Activated naive CD8-positive, alpha-beta T cell treated with anti-CD3 and anti-CD28 coated beads, Interleukin-2, amount 10 ng/mL, durations not matched to agents 7 days and 5 days (primary cell): ENCODE data around the gene RPS6KL1. TPM values are rescaled to one million over a fixed set of nuclear protein-coding genes. Genes with fewer than 3 reads are reported as not detected.

Experiments used
- ATAC-seq: fragments of 150-1000 bp; cut with Tn5 transposase; one replicate; pipeline ENCODE4 v1.10.0; 2021; ENCODE audit warnings: low read depth, moderate library complexity
- POLR2A ChIA-PET: fragments of 350-600 bp; sonication (Branson Sonifier 250); formaldehyde crosslinking; loops from one replicate; lab custom pipeline; 2021; ENCODE audit warnings: antibody characterized with exemption; lab: Charles Lee
- DNase-seq: peaks from one replicate; pipeline ENCODE4 v3.0.0; 2021
- H3K27ac Mint-ChIP-seq: one replicate; pipeline ENCODE4 v1.8.0; 2022; ENCODE audit warnings: mild to moderate bottlenecking, mixed read lengths
- H3K27me3 Mint-ChIP-seq: one replicate; pipeline ENCODE4 v1.8.0; 2022; ENCODE audit warnings: mild to moderate bottlenecking, moderate library complexity, mixed read lengths
- H3K36me3 Mint-ChIP-seq: one replicate; pipeline ENCODE4 v1.8.0; 2021; ENCODE audit warnings: mild to moderate bottlenecking, mixed read lengths
- H3K4me1 Mint-ChIP-seq: one replicate; pipeline ENCODE4 v1.8.0; 2021; ENCODE audit warnings: mixed read lengths
- H3K4me3 Mint-ChIP-seq: one replicate; pipeline ENCODE4 v1.8.0; 2022; ENCODE audit warnings: mild to moderate bottlenecking, moderate library complexity, mixed read lengths
- H3K9me3 Mint-ChIP-seq: one replicate; pipeline ENCODE4 v1.8.0; 2021; ENCODE audit warnings: mixed read lengths
- total RNA-seq, 2 experiments: library from RNA; stranded (reverse); gene quantifications; one replicate each; pipeline ENCODE4 v1.2.3, GENCODE V29; 2021

RPS6KL1 gene
- total RNA-seq, 2 experiments from 2014 or later = 2.6 to 3.9 TPM

GRCh38 chr14:74921053-74921620 is 1.9 kb downstream of the RPS6KL1 start:
- POLR2A ChIA-PET = interaction anchor here (0.6 kb wide), 1 partner anchor 54 kb away, joined by 3 read pairs; no protein-coding TSS in a partner anchor
- no peaks in the 10 kb centered on the region for H3K9me3 Mint-ChIP-seq
- no peaks in the 10 kb centered on the region for H3K36me3 Mint-ChIP-seq
- H3K27me3 Mint-ChIP-seq = peaks cover 5% of the 10 kb centered on the region
- H3K4me1 Mint-ChIP-seq = peaks cover 2% of the 10 kb centered on the region
- H3K4me3 Mint-ChIP-seq = no peak overlapping the region
- no peak overlapping the region for H3K27ac Mint-ChIP-seq
- DNase-seq (no peak), ATAC-seq (no peak)

GRCh38 chr14:74920281-74920680 is 2.8 kb downstream of the RPS6KL1 start:
- peaks cover 3% of the 10 kb centered on the region for H3K27me3 Mint-ChIP-seq
- ATAC-seq (no peak), DNase-seq (no peak)

GRCh38 chr14:74919421-74920165 is 3.5 kb downstream of the RPS6KL1 start:
- Mint-ChIP-seq H3K36me3 (no peaks in the 10 kb centered on the region), H3K27ac (no peak overlapping the region), H3K4me3 (no peak overlapping the region), H3K27me3 (peaks cover 3% of the 10 kb centered on the region), H3K9me3 (no peaks in the 10 kb centered on the region), H3K4me1 (peaks cover 2% of the 10 kb centered on the region)
- POLR2A ChIA-PET = no interaction called here
- no peak for DNase-seq
- no peak for ATAC-seq

More at GRCh38 chr14:74920281-74920680, 2.8 kb downstream of the RPS6KL1 start:
- no peak overlapping the region for H3K27ac Mint-ChIP-seq
- H3K36me3 Mint-ChIP-seq = no peaks in the 10 kb centered on the region
- H3K9me3 Mint-ChIP-seq = no peaks in the 10 kb centered on the region
- no peak overlapping the region for H3K4me3 Mint-ChIP-seq
- peaks cover 2% of the 10 kb centered on the region for H3K4me1 Mint-ChIP-seq
- POLR2A ChIA-PET = no interaction called here

- Mint-ChIP-seq H3K27me3 (no peaks in the 10 kb centered on the region), H3K27ac (no peak overlapping the region), H3K4me3 (no peak overlapping the region), H3K36me3 (no peaks in the 10 kb centered on the region), H3K4me1 (peaks cover 1% of the 10 kb centered on the region), H3K9me3 (no peaks in the 10 kb centered on the region)
- POLR2A ChIA-PET = no interaction called here
- ATAC-seq (no peak), DNase-seq (no peak)
Measured at GRCh38 chr14:74918380-74918779, 4.7 kb downstream of the RPS6KL1 start.

GRCh38 chr14:74917646-74918081 is 5.4 kb downstream of the RPS6KL1 start:
- Mint-ChIP-seq H3K4me3 (no peak overlapping the region), H3K27me3 (no peaks in the 10 kb centered on the region), H3K9me3 (no peaks in the 10 kb centered on the region), H3K27ac (no peak overlapping the region), H3K4me1 (no peaks in the 10 kb centered on the region), H3K36me3 (no peaks in the 10 kb centered on the region)
- ATAC-seq (no peak), DNase-seq (no peak)
- POLR2A ChIA-PET = interaction anchor here (1.4 kb wide), 1 partner anchor 49 kb away, joined by 4 read pairs; no protein-coding TSS in a partner anchor

- Mint-ChIP-seq H3K4me3 (no peak overlapping the region), H3K4me1 (peaks cover 1% of the 10 kb centered on the region), H3K9me3 (no peaks in the 10 kb centered on the region), H3K27me3 (no peaks in the 10 kb centered on the region), H3K27ac (no peak overlapping the region), H3K36me3 (no peaks in the 10 kb centered on the region)
- POLR2A ChIA-PET = interaction anchor here (1.4 kb wide), 1 partner anchor 49 kb away, joined by 4 read pairs; no protein-coding TSS in a partner anchor
- ATAC-seq = no peak
- no peak for DNase-seq
Measured at GRCh38 chr14:74917178-74917543, 5.9 kb downstream of the RPS6KL1 start.

GRCh38 chr14:74915826-74916225 is 7.2 kb downstream of the RPS6KL1 start:
- no peak for DNase-seq
- Mint-ChIP-seq H3K27me3 (no peaks in the 10 kb centered on the region), H3K27ac (no peak overlapping the region), H3K36me3 (no peaks in the 10 kb centered on the region), H3K4me1 (peaks cover 3% of the 10 kb centered on the region), H3K4me3 (no peak overlapping the region), H3K9me3 (no peaks in the 10 kb centered on the region)
- ATAC-seq = no peak
- POLR2A ChIA-PET = no interaction called here

- no peak overlapping the region for H3K4me3 Mint-ChIP-seq
- H3K27ac Mint-ChIP-seq = no peak overlapping the region
- DNase-seq (no peak), ATAC-seq (no peak)
- H3K4me1 Mint-ChIP-seq = peaks cover 3% of the 10 kb centered on the region
- no peaks in the 10 kb centered on the region for H3K36me3 Mint-ChIP-seq
- POLR2A ChIA-PET = no interaction called here
- no peaks in the 10 kb centered on the region for H3K27me3 Mint-ChIP-seq
- H3K9me3 Mint-ChIP-seq = no peaks in the 10 kb centered on the region
Measured at GRCh38 chr14:74915426-74915825, 7.6 kb downstream of the RPS6KL1 start.

- Mint-ChIP-seq H3K9me3 (no peaks in the 10 kb centered on the region), H3K36me3 (no peaks in the 10 kb centered on the region), H3K4me3 (no peak overlapping the region), H3K27me3 (no peaks in the 10 kb centered on the region), H3K4me1 (peaks cover 3% of the 10 kb centered on the region), H3K27ac (no peak overlapping the region)
- no peak for ATAC-seq
- no peak for DNase-seq
- POLR2A ChIA-PET = no interaction called here
Measured at GRCh38 chr14:74913986-74914573, 9.0 kb downstream of the RPS6KL1 start.

GRCh38 chr14:74913393-74913910 is 9.6 kb downstream of the RPS6KL1 start:
- Mint-ChIP-seq H3K9me3 (no peaks in the 10 kb centered on the region), H3K4me3 (no peak overlapping the region), H3K27ac (no peak overlapping the region), H3K27me3 (no peaks in the 10 kb centered on the region), H3K4me1 (peaks cover 3% of the 10 kb centered on the region), H3K36me3 (no peaks in the 10 kb centered on the region)
- POLR2A ChIA-PET = no interaction called here
- ATAC-seq (no peak), DNase-seq (no peak)

- Mint-ChIP-seq H3K27me3 (no peaks in the 10 kb centered on the region), H3K27ac (no peak overlapping the region), H3K4me1 (peaks cover 3% of the 10 kb centered on the region), H3K4me3 (no peak overlapping the region), H3K9me3 (no peaks in the 10 kb centered on the region), H3K36me3 (no peaks in the 10 kb centered on the region)
- DNase-seq (no peak), ATAC-seq (no peak)
- POLR2A ChIA-PET = no interaction called here
Measured at GRCh38 chr14:74912801-74913200, 10.3 kb downstream of the RPS6KL1 start.

GRCh38 chr14:74912111-74912510 is 10.9 kb downstream of the RPS6KL1 start:
- DNase-seq (no peak), ATAC-seq (no peak)
- POLR2A ChIA-PET = no interaction called here
- Mint-ChIP-seq H3K27me3 (no peaks in the 10 kb centered on the region), H3K4me3 (no peak overlapping the region), H3K36me3 (no peaks in the 10 kb centered on the region), H3K4me1 (peaks cover 6% of the 10 kb centered on the region), H3K27ac (peak overlapping the region; percentile 70), H3K9me3 (no peaks in the 10 kb centered on the region)

- Mint-ChIP-seq H3K4me1 (peaks cover 6% of the 10 kb centered on the region), H3K27ac (no peak overlapping the region), H3K36me3 (no peaks in the 10 kb centered on the region), H3K9me3 (no peaks in the 10 kb centered on the region), H3K4me3 (no peak overlapping the region), H3K27me3 (no peaks in the 10 kb centered on the region)
- POLR2A ChIA-PET = no interaction called here
- DNase-seq (no peak), ATAC-seq (no peak)
Measured at GRCh38 chr14:74911704-74912103, 11.4 kb downstream of the RPS6KL1 start.
